Calu3 (cell line): Measurements from ENCODE around the gene CLCA2. TPM values are rescaled to one million over a fixed set of nuclear protein-coding genes. Genes with fewer than 3 reads are reported as not detected.
A peak's percentile ranks its signal among the peaks of the same experiment; 100 is the strongest.

Experiments
- BruUV-seq: library from RNA; stranded (reverse); fragments of 400-500 nt; replicated peaks from 2 replicates; lab custom pipeline; 2021; lab: Mats Ljungman, UMichigan
- CTCF ChIA-PET: fragments of 300-600 bp; sonication (Branson Sonifier 250); formaldehyde crosslinking; loops from one replicate; lab custom pipeline; 2022; ENCODE audit warnings: antibody characterized with exemption; lab: Charles Lee
- DNase-seq: peaks from one replicate; pipeline ENCODE4 v3.0.0; 2022
- H3K27ac Mint-ChIP-seq: one replicate; pipeline ENCODE4 v1.8.0; 2022; ENCODE audit warnings: mixed read lengths; ENCODE audit not compliant: unreplicated experiment
- H3K27me3 Mint-ChIP-seq: one replicate; pipeline ENCODE4 v1.8.0; 2022; ENCODE audit warnings: mixed read lengths; ENCODE audit not compliant: unreplicated experiment
- H3K36me3 Mint-ChIP-seq: one replicate; pipeline ENCODE4 v1.8.0; 2022; ENCODE audit warnings: mild to moderate bottlenecking, moderate library complexity, mixed read lengths; ENCODE audit not compliant: insufficient read depth, unreplicated experiment
- H3K4me1 Mint-ChIP-seq: one replicate; pipeline ENCODE4 v1.8.0; 2022; ENCODE audit warnings: mild to moderate bottlenecking, low read depth, mixed read lengths; ENCODE audit not compliant: unreplicated experiment
- H3K4me3 Mint-ChIP-seq: one replicate; pipeline ENCODE4 v1.8.0; 2022; ENCODE audit warnings: mild to moderate bottlenecking, low read depth, moderate library complexity, mixed read lengths; ENCODE audit not compliant: unreplicated experiment
- H3K9me3 Mint-ChIP-seq: one replicate; pipeline ENCODE4 v1.8.0; 2022; ENCODE audit warnings: low read depth, mixed read lengths; ENCODE audit not compliant: unreplicated experiment
- CTCF ChIP-seq: fragments of 200-600 bp; IDR thresholded peaks from one replicate; pipeline ENCODE4 v1.8.0; 2022; ENCODE audit warnings: antibody characterized with exemption; ENCODE audit not compliant: unreplicated experiment
- intact Hi-C: fragments of 100-400 bp; cut with micrococcal nuclease; formaldehyde crosslinking; loops from one replicate; pipeline ENCODE4 v1.10.0; 2022; ENCODE audit not compliant: unreplicated experiment
- total RNA-seq: library from RNA; stranded (reverse); gene quantifications from 2 replicates; pipeline ENCODE4 v1.2.3, GENCODE V29; 2022

The CLCA2 gene
- total RNA-seq, 1 experiment from 2014 or later: not detected

DNA sequence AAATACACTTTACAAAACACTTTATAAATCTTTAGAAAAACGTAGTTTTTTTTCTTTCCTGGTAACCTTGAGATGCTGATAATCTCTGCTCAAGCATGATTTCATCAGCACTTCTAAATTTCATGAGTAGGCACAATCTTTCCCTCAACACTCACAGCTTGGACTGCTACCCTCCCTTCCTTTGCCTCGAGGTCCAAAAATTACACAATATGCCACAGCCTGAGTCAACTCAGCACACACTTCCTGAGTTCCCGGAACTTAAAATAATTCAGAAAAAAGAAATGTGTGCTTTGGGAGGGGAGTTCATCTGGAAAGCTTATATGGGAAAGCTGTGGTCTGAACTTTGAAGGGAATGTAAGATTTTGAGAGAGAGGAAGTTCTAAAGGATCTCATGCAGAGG lies 5.9 kb downstream of the CLCA2 start:
- Mint-ChIP-seq H3K36me3 (no peaks in the 10 kb centered on the region), H3K27ac (no peak overlapping the region), H3K27me3 (no peaks in the 10 kb centered on the region), H3K9me3 (no peaks in the 10 kb centered on the region), H3K4me1 (no peaks in the 10 kb centered on the region), H3K4me3 (no peak overlapping the region)
- TF ChIP-seq CTCF: no peak
- CTCF ChIA-PET: interaction anchor here (1.3 to 1.4 kb wide), 3 partner anchors 8 to 33 kb away, joined by 3 to 5 read pairs (median 3); partner anchors contain the start of gene ODF2L
- no TSS peak for BruUV-seq
- DNase-seq: peak; percentile 54
- intact Hi-C loops: no loop called here

DNA sequence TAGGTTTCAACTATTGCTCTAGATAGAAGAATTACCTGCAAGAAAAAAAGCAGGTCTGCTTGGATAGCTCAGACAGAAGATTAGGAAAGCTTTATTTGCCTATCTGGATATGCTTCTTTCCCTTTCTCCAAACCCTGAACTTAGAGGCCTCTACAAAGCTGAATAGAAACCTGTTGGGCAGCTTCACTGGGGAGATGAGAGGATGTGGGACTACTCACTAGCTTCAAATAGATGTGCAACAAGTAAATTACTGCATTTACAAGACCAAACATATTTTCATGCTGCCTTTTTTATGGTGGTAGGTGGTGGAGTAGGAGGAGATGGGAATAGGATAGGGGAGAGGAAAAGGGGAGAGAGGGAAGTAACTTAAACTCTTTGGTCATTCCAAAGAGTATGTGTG lies 6.4 kb downstream of the CLCA2 start:
- intact Hi-C loops: no loop called here
- BruUV-seq: no TSS peak
- Mint-ChIP-seq H3K4me1 (no peaks in the 10 kb centered on the region), H3K9me3 (no peaks in the 10 kb centered on the region), H3K36me3 (no peaks in the 10 kb centered on the region), H3K27ac (no peak overlapping the region), H3K27me3 (no peaks in the 10 kb centered on the region), H3K4me3 (no peak overlapping the region)
- TF ChIP-seq CTCF: no peak
- peak; percentile 11 for DNase-seq
- CTCF ChIA-PET: interaction anchor here (1.3 to 1.4 kb wide), 3 partner anchors 8 to 34 kb away, joined by 3 to 5 read pairs (median 3); partner anchors contain the start of gene ODF2L

DNA sequence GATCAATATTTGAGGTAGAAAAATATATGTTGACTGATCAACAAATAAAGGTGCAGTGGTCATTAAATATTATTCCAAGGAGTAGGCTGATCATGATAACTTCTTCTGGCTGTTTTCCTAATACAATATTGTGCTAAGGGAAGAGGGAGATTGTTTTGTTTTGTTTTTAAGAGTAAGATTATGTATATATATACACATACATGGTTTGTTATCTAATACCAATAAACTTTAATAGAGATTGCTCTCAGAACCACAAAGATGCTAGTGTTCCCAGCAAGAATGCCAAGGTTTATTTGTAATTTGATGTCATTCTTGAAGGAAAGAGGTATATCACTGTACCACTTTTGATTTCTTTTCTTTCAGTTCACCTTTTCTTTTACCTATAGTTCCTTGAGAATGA lies 10.1 kb downstream of the CLCA2 start:
- Mint-ChIP-seq H3K4me1 (no peaks in the 10 kb centered on the region), H3K4me3 (no peak overlapping the region), H3K9me3 (no peaks in the 10 kb centered on the region), H3K27ac (no peak overlapping the region), H3K36me3 (no peaks in the 10 kb centered on the region), H3K27me3 (peaks cover 24% of the 10 kb centered on the region)
- no peak for TF ChIP-seq CTCF
- intact Hi-C loops: no loop called here
- BruUV-seq: no TSS peak
- no peak for DNase-seq
- CTCF ChIA-PET: interaction anchor here (0.9 kb wide), 1 partner anchor 18 kb away, joined by 6 read pairs; no protein-coding TSS in a partner anchor

GRCh38 chr1:86435327-86435726 lies 11.4 kb downstream of the CLCA2 start:
- no TSS peak for BruUV-seq
- H3K9me3 Mint-ChIP-seq: no peaks in the 10 kb centered on the region
- CTCF ChIA-PET: no interaction called here
- no peak overlapping the region for H3K4me3 Mint-ChIP-seq
- H3K36me3 Mint-ChIP-seq: no peaks in the 10 kb centered on the region
- peaks cover 29% of the 10 kb centered on the region for H3K27me3 Mint-ChIP-seq
- no peak overlapping the region for H3K27ac Mint-ChIP-seq
- no peak for TF ChIP-seq CTCF
- intact Hi-C loops: no loop called here
- no peaks in the 10 kb centered on the region for H3K4me1 Mint-ChIP-seq
- DNase-seq: no peak
